Stomach (tissue), 9 donors: Measurements from ENCODE around the gene LSAMP. TPM values are rescaled to one million over a fixed set of nuclear protein-coding genes. Genes with fewer than 3 reads are reported as not detected.
A peak's percentile ranks its signal among the peaks of the same experiment; 100 is the strongest.

Experiments used
- DNase-seq, 2 donors: peaks; one replicate each; pipeline versions ENCODE4 v3.0.0 to v3.0.0-alpha.2; 2013 to 2019
- H3K27ac ChIP-seq, 5 donors: fragments of 200-600 bp in 4 of 5; sonication (generic) in 4 of 5; one replicate each; pipeline ENCODE4 v1.5.1; 2013 to 2019; ENCODE audit warnings: mild to moderate bottlenecking in 1 of 5, moderate library complexity in 1 of 5
- H3K27me3 ChIP-seq, 3 donors: fragments of 200-600 bp; sonication (generic); one replicate each; pipeline ENCODE4 v1.5.1; 2017 to 2019; ENCODE audit warnings: mixed run types in 1 of 3
- H3K36me3 ChIP-seq, 4 donors: fragments of 200-600 bp; sonication (generic); 1 replicate in 3 of 4; 2 replicates in 1 of 4; pipeline ENCODE4 v1.5.1; 2016 to 2019
- H3K4me1 ChIP-seq, 4 donors: fragments of 200-600 bp; sonication (generic); one replicate each; pipeline ENCODE4 v1.5.1; 2016 to 2019
- H3K4me3 ChIP-seq, 4 donors: fragments of 200-600 bp; sonication (generic) in 3 of 4; one replicate each; pipeline ENCODE4 v1.5.1; 2016 to 2019; ENCODE audit warnings: mild to moderate bottlenecking in 1 of 4
- H3K9me3 ChIP-seq, 4 donors: fragments of 200-600 bp; sonication (generic); one replicate each; pipeline ENCODE4 v1.5.1; 2016 to 2019
- EP300 ChIP-seq: sonication (generic); formaldehyde crosslinking; IDR thresholded peaks from one replicate; pipeline ENCODE4 v1.6.1; 2017; ENCODE audit warnings: antibody characterized with exemption
- POLR2A ChIP-seq, 4 donors: fragments of 450-650 bp; IDR thresholded peaks; one replicate each; pipeline ENCODE4 v1.6.1; 2016; ENCODE audit warnings: antibody characterized with exemption in 4 of 4, control low read depth in 2 of 4, mild to moderate bottlenecking in 1 of 4, moderate library complexity in 1 of 4
- POLR2AphosphoS5 ChIP-seq, 3 donors: sonication (generic); formaldehyde crosslinking; IDR thresholded peaks; one replicate each; pipeline ENCODE4 v1.6.1; 2016; ENCODE audit warnings: antibody characterized with exemption in 3 of 3
- WGBS, 5 donors: extraction: QIAGEN DNeasy Blood & Tissue Kit in 3 of 5; methylation state at CpG; one replicate each; pipeline versions ENCODE4 v1.1.5 to v1.1.7; 2013 to 2018; 5-methylcytosine and 5-hydroxymethylcytosine counted together
- intact Hi-C: fragments of 100-400 bp; cut with DNase I; formaldehyde crosslinking; loops from one replicate; pipeline ENCODE4 v1.15.1; 2023; ENCODE audit warnings: low total_unique reads
- polyA plus RNA-seq, 3 donors: library from polyadenylated mRNA; stranded (reverse); fragments of 200-250 nt; gene quantifications; one replicate each; pipeline ENCODE4 v1.2.3, GENCODE V29; 2013
- total RNA-seq, 5 donors: library from RNA; depleted of rRNA; stranded (reverse); fragments of >200 nt; gene quantifications; one replicate each; pipeline versions ENCODE4 v1.1.0 to v1.2.3, GENCODE V29; 2014 to 2016
- TF ChIP-seq, protein P1 (sequence below), 7 experiments: fragments of 450-650 bp in 4 of 7; fragments of 200-600 bp in 3 of 7; sonication (generic) in 3 of 7; IDR thresholded peaks; one replicate each; pipeline ENCODE4 v1.5.1; 2016 to 2019; ENCODE audit warnings: antibody characterized with exemption in 7 of 7, control low read depth in 2 of 7, mild to moderate bottlenecking in 1 of 7
- donor health status: healthy with polysubstance abuse.
- donor health status: Bipolar disorder and iron deficiency.
- donor health status: healthy.

The LSAMP gene
- total and polyA plus RNA-seq, 8 donors, result 1.1 to 20.7 (median 1.7) TPM

DNA sequence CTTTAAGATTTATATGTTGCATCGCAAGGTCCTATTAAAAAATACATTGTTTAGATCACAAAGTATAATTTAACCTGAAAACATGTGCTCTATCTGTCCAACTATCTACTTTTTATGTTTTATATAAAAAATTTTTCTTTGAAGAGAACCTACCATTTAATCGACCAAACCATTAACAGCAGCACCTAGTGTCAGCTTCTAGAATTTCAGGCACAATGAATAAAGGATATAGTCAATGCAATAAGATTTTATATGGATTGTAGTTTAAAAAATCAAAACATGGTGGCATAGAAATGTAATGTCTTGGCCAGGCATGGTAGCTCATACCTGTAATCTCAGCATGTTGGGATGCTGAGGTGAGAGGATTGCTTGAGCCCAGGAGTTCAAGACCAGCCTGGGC, 508.2 kb downstream of the LSAMP start:
- H3K4me1 ChIP-seq, result no peaks in the 10 kb centered on the region
- no peaks in the 10 kb centered on the region for H3K36me3 ChIP-seq
- 73 to 86% (median 79%) methylated on average over 2 of the region's 2 CpGs for WGBS, 5 donors
- intact Hi-C loops, result no loop called here
- no peak overlapping the region for H3K27ac ChIP-seq
- DNase-seq, result no peak
- TF ChIP-seq POLR2A (IDR thresholded peaks at IDR 0.05), result no peak
- no peak for TF ChIP-seq POLR2AphosphoS5 (IDR thresholded peaks at IDR 0.05)
- TF ChIP-seq, protein P1, sequence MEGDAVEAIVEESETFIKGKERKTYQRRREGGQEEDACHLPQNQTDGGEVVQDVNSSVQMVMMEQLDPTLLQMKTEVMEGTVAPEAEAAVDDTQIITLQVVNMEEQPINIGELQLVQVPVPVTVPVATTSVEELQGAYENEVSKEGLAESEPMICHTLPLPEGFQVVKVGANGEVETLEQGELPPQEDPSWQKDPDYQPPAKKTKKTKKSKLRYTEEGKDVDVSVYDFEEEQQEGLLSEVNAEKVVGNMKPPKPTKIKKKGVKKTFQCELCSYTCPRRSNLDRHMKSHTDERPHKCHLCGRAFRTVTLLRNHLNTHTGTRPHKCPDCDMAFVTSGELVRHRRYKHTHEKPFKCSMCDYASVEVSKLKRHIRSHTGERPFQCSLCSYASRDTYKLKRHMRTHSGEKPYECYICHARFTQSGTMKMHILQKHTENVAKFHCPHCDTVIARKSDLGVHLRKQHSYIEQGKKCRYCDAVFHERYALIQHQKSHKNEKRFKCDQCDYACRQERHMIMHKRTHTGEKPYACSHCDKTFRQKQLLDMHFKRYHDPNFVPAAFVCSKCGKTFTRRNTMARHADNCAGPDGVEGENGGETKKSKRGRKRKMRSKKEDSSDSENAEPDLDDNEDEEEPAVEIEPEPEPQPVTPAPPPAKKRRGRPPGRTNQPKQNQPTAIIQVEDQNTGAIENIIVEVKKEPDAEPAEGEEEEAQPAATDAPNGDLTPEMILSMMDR (IDR thresholded peaks at IDR 0.05), result no peak
- no peak for TF ChIP-seq EP300
- no peak overlapping the region for H3K4me3 ChIP-seq
- no peaks in the 10 kb centered on the region for H3K27me3 ChIP-seq
- no peaks in the 10 kb centered on the region for H3K9me3 ChIP-seq

DNA sequence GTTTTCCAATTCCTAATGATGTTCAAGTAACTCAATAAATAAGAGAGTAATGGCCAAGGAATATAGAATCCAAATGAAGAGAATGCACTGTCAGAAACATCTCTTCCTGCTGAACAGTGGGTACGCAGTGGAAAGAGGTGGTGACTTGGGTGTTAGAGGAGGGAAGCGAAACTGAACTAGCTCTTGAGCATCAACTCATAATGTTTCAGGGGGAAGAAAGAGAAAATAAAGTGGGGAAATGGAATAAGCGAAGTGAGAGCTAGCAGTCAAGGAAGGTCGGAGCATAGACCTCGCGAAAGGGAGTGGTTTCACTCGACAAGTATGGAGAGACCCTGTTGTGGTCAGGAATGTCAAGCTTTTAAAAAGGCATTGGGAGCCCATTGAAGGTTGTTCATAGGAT, 512.5 kb downstream of the LSAMP start:
- Histone ChIP-seq H3K27ac (no peak overlapping the region), H3K4me1 (no peaks in the 10 kb centered on the region), H3K4me3 (no peak overlapping the region), H3K27me3 (no peaks in the 10 kb centered on the region), H3K36me3 (no peaks in the 10 kb centered on the region), H3K9me3 (no peaks in the 10 kb centered on the region)
- WGBS, 5 donors, result 86 to 93% (median 87%) methylated on average over 7 of the region's 7 CpGs
- intact Hi-C loops, result no loop called here
- TF ChIP-seq POLR2AphosphoS5 (IDR thresholded peaks at IDR 0.05) (no peak), POLR2A (IDR thresholded peaks at IDR 0.05) (no peak), EP300 (no peak)
- TF ChIP-seq, protein P1 (IDR thresholded peaks at IDR 0.05), result no peak
- no peak for DNase-seq

DNA sequence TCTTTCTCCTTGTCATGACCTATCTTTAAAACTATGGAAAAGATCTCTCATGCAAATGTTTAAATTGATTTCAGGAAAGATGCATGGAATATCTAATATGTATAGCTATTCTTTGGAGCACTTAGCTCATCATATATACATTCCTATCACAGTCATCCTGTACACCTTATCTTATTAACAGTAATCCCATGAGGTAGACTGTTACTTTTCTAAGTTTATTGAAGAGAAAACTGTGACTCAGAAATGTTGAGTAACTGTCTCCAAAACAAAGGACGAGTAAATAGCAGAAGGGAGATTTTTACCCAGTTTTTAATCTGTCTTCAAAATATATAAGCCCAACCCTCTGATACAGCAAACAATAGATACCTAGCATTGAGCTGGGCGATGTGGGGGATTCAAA, 513.7 kb downstream of the LSAMP start:
- DNase-seq, result no peak
- no peaks in the 10 kb centered on the region for H3K9me3 ChIP-seq
- H3K36me3 ChIP-seq, result no peaks in the 10 kb centered on the region
- H3K4me1 ChIP-seq, result no peaks in the 10 kb centered on the region
- no peak for TF ChIP-seq POLR2A (IDR thresholded peaks at IDR 0.05)
- no peak for TF ChIP-seq POLR2AphosphoS5 (IDR thresholded peaks at IDR 0.05)
- TF ChIP-seq, protein P1 (IDR thresholded peaks at IDR 0.05), result no peak
- no peak for TF ChIP-seq EP300
- no peak overlapping the region for H3K4me3 ChIP-seq
- intact Hi-C loops, result no loop called here
- no peak overlapping the region for H3K27ac ChIP-seq
- no peaks in the 10 kb centered on the region for H3K27me3 ChIP-seq
- 55 to 75% (median 70%) methylated on average over 2 of the region's 2 CpGs for WGBS, 5 donors

DNA sequence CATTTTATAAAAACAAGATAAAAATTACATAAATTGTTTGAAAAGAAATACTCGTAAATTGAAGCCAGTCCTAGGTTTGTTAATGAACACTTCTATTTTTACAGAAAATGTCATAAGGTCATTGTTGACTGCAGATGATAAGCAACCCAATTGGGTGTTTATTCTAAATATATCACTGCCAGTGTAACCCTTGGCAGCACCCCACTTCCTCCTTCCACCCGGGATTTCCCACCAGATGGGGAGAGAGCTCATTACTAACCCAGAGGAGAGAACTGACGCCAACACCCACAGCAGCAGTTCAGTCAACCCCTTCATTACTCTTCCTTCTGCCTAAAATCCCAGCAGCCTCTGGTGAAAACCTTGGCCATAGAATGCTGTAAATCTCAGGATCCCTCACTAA, 514.4 kb downstream of the LSAMP start:
- no peaks in the 10 kb centered on the region for H3K9me3 ChIP-seq
- H3K4me1 ChIP-seq, result no peaks in the 10 kb centered on the region
- no peaks in the 10 kb centered on the region for H3K27me3 ChIP-seq
- no peaks in the 10 kb centered on the region for H3K36me3 ChIP-seq
- TF ChIP-seq POLR2AphosphoS5 (IDR thresholded peaks at IDR 0.05) (no peak), POLR2A (IDR thresholded peaks at IDR 0.05) (no peak), EP300 (no peak)
- TF ChIP-seq, protein P1 (IDR thresholded peaks at IDR 0.05), result no peak
- 24 to 47% (median 29%) methylated on average over 3 of the region's 3 CpGs for WGBS, 5 donors
- no peak overlapping the region for H3K4me3 ChIP-seq
- intact Hi-C loops, result no loop called here
- peak in 1 of 2 donors; percentile 12 for DNase-seq
- no peak overlapping the region for H3K27ac ChIP-seq
